ENCODE results near the gene RAE1.

DNA sequence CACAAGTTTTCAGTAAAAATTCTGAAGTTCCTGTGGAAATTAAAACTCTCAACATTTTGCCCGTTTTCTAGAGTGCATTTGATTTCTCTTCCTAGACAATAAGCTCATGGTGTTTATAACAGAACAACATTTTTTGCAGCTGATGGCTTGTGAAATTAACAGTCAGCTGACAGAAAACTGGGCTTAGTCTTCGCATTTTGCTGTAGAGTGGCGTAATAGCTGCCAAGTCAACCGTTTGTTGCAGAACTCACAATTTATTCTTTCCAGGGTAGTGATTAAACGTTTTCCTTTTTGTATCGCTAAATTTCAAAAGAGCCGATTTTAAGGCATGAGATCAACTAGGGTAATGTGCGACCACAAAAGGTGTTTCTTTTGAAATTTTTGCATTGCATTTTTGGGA lies 20.1 kb upstream of the RAE1 start:
- TF ChIP-seq FOS (IDR thresholded peaks at IDR 0.05; ENCODE audit: borderline replicate concordance, insufficient read depth, low read length) = no peak
- TF ChIP-seq, protein P1, sequence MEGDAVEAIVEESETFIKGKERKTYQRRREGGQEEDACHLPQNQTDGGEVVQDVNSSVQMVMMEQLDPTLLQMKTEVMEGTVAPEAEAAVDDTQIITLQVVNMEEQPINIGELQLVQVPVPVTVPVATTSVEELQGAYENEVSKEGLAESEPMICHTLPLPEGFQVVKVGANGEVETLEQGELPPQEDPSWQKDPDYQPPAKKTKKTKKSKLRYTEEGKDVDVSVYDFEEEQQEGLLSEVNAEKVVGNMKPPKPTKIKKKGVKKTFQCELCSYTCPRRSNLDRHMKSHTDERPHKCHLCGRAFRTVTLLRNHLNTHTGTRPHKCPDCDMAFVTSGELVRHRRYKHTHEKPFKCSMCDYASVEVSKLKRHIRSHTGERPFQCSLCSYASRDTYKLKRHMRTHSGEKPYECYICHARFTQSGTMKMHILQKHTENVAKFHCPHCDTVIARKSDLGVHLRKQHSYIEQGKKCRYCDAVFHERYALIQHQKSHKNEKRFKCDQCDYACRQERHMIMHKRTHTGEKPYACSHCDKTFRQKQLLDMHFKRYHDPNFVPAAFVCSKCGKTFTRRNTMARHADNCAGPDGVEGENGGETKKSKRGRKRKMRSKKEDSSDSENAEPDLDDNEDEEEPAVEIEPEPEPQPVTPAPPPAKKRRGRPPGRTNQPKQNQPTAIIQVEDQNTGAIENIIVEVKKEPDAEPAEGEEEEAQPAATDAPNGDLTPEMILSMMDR (IDR thresholded peaks at IDR 0.05; ENCODE audit: extremely low read depth in 1 of 2, insufficient read depth in 1 of 2, low read depth in 1 of 2, low read length in 2 of 2) = no peak
- TF ChIP-seq POLR2A (IDR thresholded peaks at IDR 0.05; ENCODE audit: low read depth, low read length) = no peak
- TF ChIP-seq EZH2 (IDR thresholded peaks at IDR 0.05; ENCODE audit: borderline replicate concordance, low read depth, low read length, severe bottlenecking) = no peak
- TF ChIP-seq POLR2AphosphoS5 (IDR thresholded peaks at IDR 0.05; ENCODE audit: insufficient read depth, low read depth, low read length) = no peak
- TF ChIP-seq JUN (IDR thresholded peaks at IDR 0.05; ENCODE audit: borderline replicate concordance, insufficient read depth, insufficient read length, low read depth) = no peak
- TF ChIP-seq, protein P2, sequence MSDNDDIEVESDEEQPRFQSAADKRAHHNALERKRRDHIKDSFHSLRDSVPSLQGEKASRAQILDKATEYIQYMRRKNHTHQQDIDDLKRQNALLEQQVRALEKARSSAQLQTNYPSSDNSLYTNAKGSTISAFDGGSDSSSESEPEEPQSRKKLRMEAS (IDR thresholded peaks at IDR 0.05; ENCODE audit: insufficient read depth, insufficient read length) = no peak
- no peak for TF ChIP-seq GATA2 (IDR thresholded peaks at IDR 0.05; ENCODE audit: insufficient read depth, insufficient read length, low read depth, low read length)
- TF ChIP-seq MYC (IDR thresholded peaks at IDR 0.05; ENCODE audit: low read depth, low read length) = no peak
